ENCODE results near the gene EXO1. TPM values are rescaled to one million over a fixed set of nuclear protein-coding genes. Genes with fewer than 3 reads are reported as not detected.
A peak's percentile ranks its signal among the peaks of the same experiment; 100 is the strongest.

Gene EXO1
- total RNA-seq, 1 donor = 37.2 TPM

GRCh38 chr1:241813768-241814320 is 34.2 kb upstream of the EXO1 start:
- no peak for TF ChIP-seq CTCF (IDR thresholded peaks at IDR 0.05; ENCODE audit: insufficient read depth, low read length)
- H3K4me3 ChIP-seq (ENCODE audit: low read depth, low read length) = no peak overlapping the region
- no peak for DNase-seq (ENCODE audit: low read depth)

GRCh38 chr1:241816008-241816407 is 32.0 kb upstream of the EXO1 start:
- DNase-seq (ENCODE audit: low read depth) = no peak
- H3K4me3 ChIP-seq (ENCODE audit: low read depth, low read length) = no peak overlapping the region
- TF ChIP-seq CTCF (IDR thresholded peaks at IDR 0.05; ENCODE audit: insufficient read depth, low read length) = no peak

- peak; percentile 60 for DNase-seq (ENCODE audit: low read depth)
- H3K4me3 ChIP-seq (ENCODE audit: low read depth, low read length) = no peak overlapping the region
- TF ChIP-seq CTCF (IDR thresholded peaks at IDR 0.05; ENCODE audit: insufficient read depth, low read length) = no peak
These were observed 30.6 kb upstream of the EXO1 start for GRCh38 chr1:241817331-241817792.

- no peak for DNase-seq (ENCODE audit: low read depth)
- no peak for TF ChIP-seq CTCF (IDR thresholded peaks at IDR 0.05; ENCODE audit: insufficient read depth, low read length)
- H3K4me3 ChIP-seq (ENCODE audit: low read depth, low read length) = no peak overlapping the region
These were observed 29.9 kb upstream of the EXO1 start for GRCh38 chr1:241817956-241818612.

GRCh38 chr1:241819340-241819866 is 28.6 kb upstream of the EXO1 start:
- TF ChIP-seq CTCF (IDR thresholded peaks at IDR 0.05; ENCODE audit: insufficient read depth, low read length) = no peak
- no peak overlapping the region for H3K4me3 ChIP-seq (ENCODE audit: low read depth, low read length)
- no peak for DNase-seq (ENCODE audit: low read depth)

- DNase-seq (ENCODE audit: low read depth) = peak; percentile 14
- TF ChIP-seq CTCF (IDR thresholded peaks at IDR 0.05; ENCODE audit: insufficient read depth, low read length) = no peak
- no peak overlapping the region for H3K4me3 ChIP-seq (ENCODE audit: low read depth, low read length)
These were observed 26.6 kb upstream of the EXO1 start for GRCh38 chr1:241821363-241821762.

All from fibroblast of the aortic adventitia (primary cell).